ENCODE results near the gene ALDH1A2.

Gene ALDH1A2

DNA sequence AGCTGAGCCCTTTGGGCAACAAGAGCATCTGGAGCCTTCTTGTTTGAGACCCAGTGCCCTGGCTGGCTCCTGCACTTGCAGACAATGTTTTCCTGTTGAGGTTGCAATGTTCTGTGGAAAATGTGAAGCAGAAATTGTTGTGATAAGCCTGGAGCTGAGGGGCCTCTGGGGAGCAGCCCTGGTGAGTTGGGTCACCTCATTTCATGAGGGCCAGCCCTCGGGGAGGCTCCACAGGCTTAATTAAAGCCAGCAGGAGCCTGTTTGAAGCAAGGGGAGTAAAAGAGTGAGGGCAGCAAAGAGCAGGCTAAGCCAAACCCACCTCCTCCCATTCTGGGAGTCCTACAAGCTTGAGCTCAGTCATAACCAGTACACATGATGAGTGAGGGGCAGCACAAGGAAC lies 154.3 kb downstream of the ALDH1A2 start:
- no peak overlapping the region for H3K27ac ChIP-seq
- TF ChIP-seq CTCF (conservative IDR thresholded peaks at IDR 0.05), result no peak

DNA sequence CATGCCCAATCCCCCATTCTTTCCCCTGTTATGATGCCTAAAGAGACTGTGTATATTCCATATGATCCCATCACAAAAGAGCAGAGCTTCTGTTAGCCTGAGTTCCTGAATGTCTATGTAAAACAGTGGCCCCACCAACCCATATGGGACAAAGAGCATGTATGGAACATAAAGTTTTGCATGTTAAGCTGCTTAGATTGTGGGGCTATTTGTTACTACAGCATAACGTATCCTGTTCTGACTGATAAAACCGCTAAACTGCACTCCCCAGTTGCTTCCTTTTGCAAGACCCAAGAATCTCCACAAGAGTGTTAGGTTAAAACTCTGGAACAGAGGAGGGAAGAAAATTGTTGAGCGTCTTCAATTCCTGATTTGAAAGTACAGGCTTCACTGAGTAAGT lies 154.8 kb downstream of the ALDH1A2 start:
- TF ChIP-seq CTCF (conservative IDR thresholded peaks at IDR 0.05), result no peak
- no peak overlapping the region for H3K27ac ChIP-seq

DNA sequence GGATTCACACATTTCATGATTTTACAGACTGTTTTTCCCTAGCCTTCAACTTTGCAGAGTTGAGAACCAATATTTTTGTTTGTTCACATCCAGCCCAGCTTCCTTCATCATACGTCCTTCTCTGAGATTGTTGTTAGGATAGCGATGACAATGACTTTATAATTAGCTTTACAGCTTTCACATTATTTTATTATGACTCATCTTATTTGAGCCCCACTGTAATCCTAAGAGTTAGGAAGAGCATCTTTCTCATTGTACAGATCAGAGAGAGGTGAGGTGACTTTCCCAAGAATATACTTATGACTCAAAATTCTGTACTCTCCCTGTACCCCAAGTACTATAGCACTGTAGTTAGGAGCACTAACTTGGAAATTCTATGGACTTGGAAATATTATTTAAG lies 156.1 kb downstream of the ALDH1A2 start:
- no peak for TF ChIP-seq CTCF (conservative IDR thresholded peaks at IDR 0.05)
- no peak overlapping the region for H3K27ac ChIP-seq

DNA sequence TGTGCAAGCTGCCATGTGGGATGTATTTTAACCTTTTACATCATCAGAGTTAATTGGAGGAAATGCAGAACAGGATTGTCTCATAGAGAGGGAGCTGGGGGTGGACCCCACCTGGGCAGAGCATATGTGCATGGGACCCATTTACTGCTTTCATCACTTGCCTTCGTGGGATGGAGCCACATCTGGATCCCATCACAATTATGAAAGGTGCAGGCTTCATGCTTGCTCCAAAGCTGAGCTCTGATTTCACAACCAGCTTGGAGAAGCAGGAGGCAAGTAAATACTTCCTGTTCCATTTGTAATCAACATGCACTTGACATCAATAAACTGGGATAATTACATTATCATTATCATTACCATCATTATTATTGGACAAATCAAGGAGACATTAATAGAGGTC lies 161.9 kb downstream of the ALDH1A2 start:
- H3K27ac ChIP-seq, result no peak overlapping the region
- TF ChIP-seq CTCF (conservative IDR thresholded peaks at IDR 0.05), result no peak

All from VCaP (cell line).